Tibial nerve (tissue), 4 donors: Measurements from ENCODE around the gene WFIKKN2. TPM values are rescaled to one million over a fixed set of nuclear protein-coding genes. Genes with fewer than 3 reads are reported as not detected.

Source experiments
- DNase-seq, 2 donors: peaks; one replicate each; pipeline ENCODE4 v3.0.0-alpha.2; 2019; ENCODE audit warnings: low spot score in 2 of 2
- H3K27ac ChIP-seq, 4 donors: fragments of 200-600 bp; sonication (generic) in 3 of 4; one replicate each; pipeline ENCODE4 v1.5.1; 2017 to 2019; ENCODE audit warnings: mild to moderate bottlenecking in 1 of 4
- H3K27me3 ChIP-seq, 2 donors: fragments of 200-600 bp; sonication (generic) in 1 of 2; one replicate each; pipeline versions ENCODE4 v1.5.1 to v1.6.0; 2017 to 2019
- H3K36me3 ChIP-seq, 3 donors: fragments of 200-600 bp; sonication (generic); one replicate each; pipeline ENCODE4 v1.5.1; 2018 to 2019
- H3K4me1 ChIP-seq, 4 donors: fragments of 200-600 bp; sonication (generic) in 3 of 4; one replicate each; pipeline ENCODE4 v1.5.1; 2017 to 2019
- H3K4me3 ChIP-seq, 4 donors: fragments of 200-600 bp; sonication (generic) in 3 of 4; one replicate each; pipeline ENCODE4 v1.5.1; 2017 to 2019; ENCODE audit warnings: mild to moderate bottlenecking in 1 of 4, moderate library complexity in 1 of 4
- H3K9me3 ChIP-seq, 4 donors: fragments of 200-600 bp; sonication (generic) in 3 of 4; one replicate each; pipeline ENCODE4 v1.5.1; 2017 to 2019
- EP300 ChIP-seq, 2 donors: sonication (generic); formaldehyde crosslinking; IDR thresholded peaks; one replicate each; pipeline ENCODE4 v1.6.1; 2017; ENCODE audit warnings: antibody characterized with exemption in 2 of 2, mild to moderate bottlenecking in 1 of 2
- POLR2A ChIP-seq, 2 donors: fragments of 450-650 bp; IDR thresholded peaks; one replicate each; pipeline ENCODE4 v1.6.1; 2017; ENCODE audit warnings: antibody characterized with exemption in 2 of 2, mild to moderate bottlenecking in 2 of 2, moderate library complexity in 2 of 2
- WGBS, 2 donors: methylation state at CpG; one replicate each; pipeline ENCODE4 v1.1.5; 2018; 5-methylcytosine and 5-hydroxymethylcytosine counted together
- total RNA-seq, 4 donors: library from RNA; depleted of rRNA; stranded (reverse); fragments of >200 nt; gene quantifications; one replicate each; pipeline ENCODE4 v1.1.0, GENCODE V29; 2016
- TF ChIP-seq, protein P1 (sequence below), 5 experiments: fragments of 200-600 bp in 3 of 5; fragments of 450-650 bp in 2 of 5; sonication (generic) in 3 of 5; IDR thresholded peaks; one replicate each; pipeline ENCODE4 v1.5.1; 2016 to 2019; ENCODE audit warnings: antibody characterized with exemption in 5 of 5, mild to moderate bottlenecking in 3 of 5, moderate library complexity in 2 of 5

WFIKKN2 gene
- total RNA-seq, 4 donors from 2014 or later: 1.0 to 2.2 (median 1.2) TPM; not detected in 1

DNA sequence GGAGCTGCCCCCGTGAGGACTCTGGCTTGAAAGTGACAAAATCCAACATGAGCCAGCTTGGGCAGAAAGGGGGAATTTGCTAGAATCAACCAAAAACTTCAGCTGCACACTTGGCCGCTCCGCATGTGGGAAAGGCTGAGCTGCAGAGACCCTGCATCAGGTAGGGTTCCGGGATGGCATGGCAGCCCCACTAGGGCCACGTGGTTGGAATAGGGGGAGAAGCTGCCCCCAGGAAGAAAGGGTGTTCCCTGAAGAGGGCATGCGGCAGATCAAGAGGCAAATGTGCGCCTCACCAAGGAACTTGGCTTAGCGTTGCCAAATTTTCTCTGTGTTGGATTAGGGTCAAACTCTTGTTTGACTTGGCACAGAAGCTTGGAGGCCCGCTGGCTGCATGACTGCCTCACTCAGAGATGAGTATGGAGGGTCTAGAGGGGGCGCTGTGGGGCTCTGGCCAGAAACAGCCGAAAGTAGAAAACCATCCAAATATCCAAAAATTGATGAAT lies 29.2 kb upstream of the WFIKKN2 start:
- Histone ChIP-seq H3K27ac (no peak overlapping the region), H3K4me1 (no peaks in the 10 kb centered on the region), H3K9me3 (no peaks in the 10 kb centered on the region), H3K27me3 (no peaks in the 10 kb centered on the region), H3K36me3 (no peaks in the 10 kb centered on the region), H3K4me3 (no peak overlapping the region)
- TF ChIP-seq POLR2A (IDR thresholded peaks at IDR 0.05): no peak
- TF ChIP-seq, protein P1, sequence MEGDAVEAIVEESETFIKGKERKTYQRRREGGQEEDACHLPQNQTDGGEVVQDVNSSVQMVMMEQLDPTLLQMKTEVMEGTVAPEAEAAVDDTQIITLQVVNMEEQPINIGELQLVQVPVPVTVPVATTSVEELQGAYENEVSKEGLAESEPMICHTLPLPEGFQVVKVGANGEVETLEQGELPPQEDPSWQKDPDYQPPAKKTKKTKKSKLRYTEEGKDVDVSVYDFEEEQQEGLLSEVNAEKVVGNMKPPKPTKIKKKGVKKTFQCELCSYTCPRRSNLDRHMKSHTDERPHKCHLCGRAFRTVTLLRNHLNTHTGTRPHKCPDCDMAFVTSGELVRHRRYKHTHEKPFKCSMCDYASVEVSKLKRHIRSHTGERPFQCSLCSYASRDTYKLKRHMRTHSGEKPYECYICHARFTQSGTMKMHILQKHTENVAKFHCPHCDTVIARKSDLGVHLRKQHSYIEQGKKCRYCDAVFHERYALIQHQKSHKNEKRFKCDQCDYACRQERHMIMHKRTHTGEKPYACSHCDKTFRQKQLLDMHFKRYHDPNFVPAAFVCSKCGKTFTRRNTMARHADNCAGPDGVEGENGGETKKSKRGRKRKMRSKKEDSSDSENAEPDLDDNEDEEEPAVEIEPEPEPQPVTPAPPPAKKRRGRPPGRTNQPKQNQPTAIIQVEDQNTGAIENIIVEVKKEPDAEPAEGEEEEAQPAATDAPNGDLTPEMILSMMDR (IDR thresholded peaks at IDR 0.05): no peak
- no peak for TF ChIP-seq EP300 (IDR thresholded peaks at IDR 0.05)
- 51 to 65% methylated on average over 11 of the region's 11 CpGs for WGBS, 2 donors
- DNase-seq: no peak

GRCh38 chr17:50807009-50807408 lies 28.4 kb upstream of the WFIKKN2 start:
- no peaks in the 10 kb centered on the region for H3K4me1 ChIP-seq
- H3K36me3 ChIP-seq: no peaks in the 10 kb centered on the region
- H3K27me3 ChIP-seq: no peaks in the 10 kb centered on the region
- H3K9me3 ChIP-seq: no peaks in the 10 kb centered on the region
- H3K27ac ChIP-seq: no peak overlapping the region
- WGBS, 2 donors: 64 to 65% methylated on average over 2 of the region's 2 CpGs
- TF ChIP-seq, protein P1 (IDR thresholded peaks at IDR 0.05): no peak
- H3K4me3 ChIP-seq: no peak overlapping the region
- DNase-seq: no peak

GRCh38 chr17:50807675-50808074 lies 27.7 kb upstream of the WFIKKN2 start:
- WGBS, 2 donors: 82 to 85% methylated on average over 5 of the region's 5 CpGs
- H3K36me3 ChIP-seq: no peaks in the 10 kb centered on the region
- no peak for TF ChIP-seq POLR2A (IDR thresholded peaks at IDR 0.05)
- no peak for TF ChIP-seq EP300 (IDR thresholded peaks at IDR 0.05)
- TF ChIP-seq, protein P1 (IDR thresholded peaks at IDR 0.05): no peak
- DNase-seq: no peak
- no peaks in the 10 kb centered on the region for H3K4me1 ChIP-seq
- H3K27me3 ChIP-seq: no peaks in the 10 kb centered on the region
- no peak overlapping the region for H3K27ac ChIP-seq
- no peak overlapping the region for H3K4me3 ChIP-seq
- H3K9me3 ChIP-seq: no peaks in the 10 kb centered on the region

DNA sequence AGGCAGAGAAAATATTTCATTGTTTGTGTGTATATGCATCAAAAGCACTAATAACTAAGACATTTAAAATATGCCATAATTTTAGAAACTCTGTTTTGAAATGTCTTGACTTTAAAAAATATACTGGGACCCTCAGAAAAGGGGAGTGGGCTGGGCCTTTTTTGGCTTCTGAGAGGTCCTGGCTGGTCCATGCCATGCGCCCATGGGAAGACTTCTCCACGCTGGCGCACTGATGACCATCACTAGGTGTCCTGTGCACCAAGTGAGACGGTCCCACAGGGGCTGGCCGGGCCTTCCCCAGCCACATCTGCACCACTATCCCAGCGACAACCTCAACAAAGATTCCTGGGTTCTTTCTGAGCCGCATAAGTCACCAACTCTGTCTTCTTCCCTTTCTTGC lies 27.0 kb upstream of the WFIKKN2 start:
- Histone ChIP-seq H3K9me3 (no peaks in the 10 kb centered on the region), H3K27me3 (no peaks in the 10 kb centered on the region), H3K4me3 (no peak overlapping the region), H3K4me1 (no peaks in the 10 kb centered on the region), H3K36me3 (no peaks in the 10 kb centered on the region), H3K27ac (no peak overlapping the region)
- DNase-seq: no peak
- WGBS, 2 donors: 90 to 98% methylated on average over 7 of the region's 7 CpGs
- no peak for TF ChIP-seq POLR2A (IDR thresholded peaks at IDR 0.05)
- TF ChIP-seq, protein P1 (IDR thresholded peaks at IDR 0.05): no peak
- TF ChIP-seq EP300 (IDR thresholded peaks at IDR 0.05): no peak

- TF ChIP-seq EP300 (IDR thresholded peaks at IDR 0.05): no peak
- TF ChIP-seq, protein P1 (IDR thresholded peaks at IDR 0.05): no peak
- TF ChIP-seq POLR2A (IDR thresholded peaks at IDR 0.05): no peak
- Histone ChIP-seq H3K27me3 (no peaks in the 10 kb centered on the region), H3K4me3 (no peak overlapping the region), H3K36me3 (no peaks in the 10 kb centered on the region), H3K9me3 (no peaks in the 10 kb centered on the region), H3K4me1 (no peaks in the 10 kb centered on the region), H3K27ac (no peak overlapping the region)
- no peak for DNase-seq
- 68 to 73% methylated on average over 3 of the region's 3 CpGs for WGBS, 2 donors
Observed at GRCh38 chr17:50808888-50809287, 26.5 kb upstream of the WFIKKN2 start.
